Prostate gland (tissue), 2 donors: Measurements from ENCODE around the gene RNF14. TPM values are rescaled to one million over a fixed set of nuclear protein-coding genes. Genes with fewer than 3 reads are reported as not detected.
A peak's percentile ranks its signal among the peaks of the same experiment; 100 is the strongest.

ENCODE experiments used
- DNase-seq: peaks from one replicate; pipeline ENCODE4 v3.0.0-alpha.2; 2019; ENCODE audit warnings: low spot score
- H3K27ac ChIP-seq, 2 donors: fragments of 200-600 bp; sonication (generic); 2 replicates each; pipeline ENCODE4 v1.5.1; 2017 to 2019
- H3K27me3 ChIP-seq: fragments of 200-600 bp; sonication (generic); replicated peaks from 2 replicates; pipeline ENCODE4 v1.5.1; 2019; ENCODE audit not compliant: insufficient read depth
- H3K36me3 ChIP-seq, 2 donors: fragments of 200-600 bp; sonication (generic); 1 replicate in 1 of 2; 2 replicates in 1 of 2; pipeline versions ENCODE4 v1.5.1 to v1.8.1; 2017 to 2019
- H3K4me1 ChIP-seq: fragments of 200-600 bp; sonication (generic); replicated peaks from 2 replicates; pipeline ENCODE4 v1.5.1; 2019
- H3K4me3 ChIP-seq, 2 donors: fragments of 200-600 bp; sonication (generic); 2 replicates each; pipeline ENCODE4 v1.5.1; 2017 to 2019
- H3K9me3 ChIP-seq: fragments of 200-600 bp; sonication (generic); 2 replicates; pipeline ENCODE4 v1.5.1; 2017
- CTCF ChIP-seq, 4 experiments: fragments of 200-600 bp in 2 of 4; fragments of 450-650 bp in 2 of 4; sonication (generic) in 2 of 4; IDR thresholded peaks; 1 replicate in 3 of 4; 2 replicates in 1 of 4; pipeline ENCODE4 v1.5.1; 2016 to 2019; ENCODE audit warnings: antibody characterized with exemption in 4 of 4, mild to moderate bottlenecking in 2 of 4, moderate library complexity in 2 of 4
- POLR2A ChIP-seq: fragments of 450-650 bp; IDR thresholded peaks from one replicate; pipeline ENCODE4 v1.6.1; 2016; ENCODE audit warnings: antibody characterized with exemption, mild to moderate bottlenecking
- POLR2AphosphoS5 ChIP-seq: sonication (generic); formaldehyde crosslinking; IDR thresholded peaks from one replicate; pipeline ENCODE4 v1.6.1; 2017; ENCODE audit warnings: antibody characterized with exemption
- WGBS: methylation state at CpG from one replicate; pipeline ENCODE4 v1.1.5; 2018; 5-methylcytosine and 5-hydroxymethylcytosine counted together
- intact Hi-C: fragments of 100-400 bp; cut with DNase I; formaldehyde crosslinking; loops from one replicate; pipeline ENCODE4 v1.14.2; 2022
- total RNA-seq, 2 donors: library from RNA; depleted of rRNA; stranded (reverse); fragments of >200 nt; gene quantifications; one replicate each; pipeline ENCODE4 v1.1.0, GENCODE V29; 2016

The RNF14 gene
- total RNA-seq, 2 donors from 2014 or later = 40.8 to 66.9 TPM

- WGBS = under 1% methylated on average over 53 of the region's 53 CpGs
- H3K36me3 ChIP-seq = peaks cover 6 to 10% of the 10 kb centered on the region in 2 donors
- intact Hi-C loops = loop anchor here (2.0 kb wide), 1 partner anchor 45 kb away; the partner anchor contains the start of gene RNF14
- no peaks in the 10 kb centered on the region for H3K27me3 ChIP-seq
- H3K9me3 ChIP-seq = no peaks in the 10 kb centered on the region
- TF ChIP-seq POLR2A (peak; percentile 68), POLR2AphosphoS5 (peak; percentile 88), CTCF (IDR thresholded peaks at IDR 0.05) (peak in 2 of 4 experiments; percentile 13 to 22)
- DNase-seq = peak; percentile 90
- peak within 1 kb of the TSS; percentile 94 to 99 for H3K27ac ChIP-seq
- peak within 1 kb of the TSS; percentile 59 to 62 for H3K4me3 ChIP-seq
- no peaks in the 10 kb centered on the region for H3K4me1 ChIP-seq
Observed at GRCh38 chr5:141923448-141924313, 45.2 kb upstream of the RNF14 start, which contains the start of gene DELE1. Gene DELE1 (plus strand): TSS chr5:141923871. CDS start chr5:141923942, 71 bp downstream.

GRCh38 chr5:141926434-141926833 lies 42.5 kb upstream of the RNF14 start:
- Histone ChIP-seq H3K4me3 (no peak overlapping the region), H3K9me3 (no peaks in the 10 kb centered on the region), H3K27me3 (no peaks in the 10 kb centered on the region), H3K4me1 (no peaks in the 10 kb centered on the region), H3K27ac (no peak overlapping the region), H3K36me3 (peaks cover 10 to 16% of the 10 kb centered on the region in 2 donors)
- intact Hi-C loops = loop anchor here (5.0 kb wide), 1 partner anchor 74 kb away; no protein-coding TSS in a partner anchor
- no peak for TF ChIP-seq CTCF (IDR thresholded peaks at IDR 0.05)
- TF ChIP-seq POLR2AphosphoS5 = no peak
- TF ChIP-seq POLR2A = no peak
- WGBS = 78% methylated on average over 2 of the region's 2 CpGs
- DNase-seq = no peak

- 77% methylated on average over 8 of the region's 8 CpGs for WGBS
- Histone ChIP-seq H3K36me3 (peaks cover 10 to 16% of the 10 kb centered on the region in 2 donors), H3K4me1 (no peaks in the 10 kb centered on the region), H3K27me3 (no peaks in the 10 kb centered on the region), H3K9me3 (no peaks in the 10 kb centered on the region), H3K4me3 (no peak overlapping the region), H3K27ac (no peak overlapping the region)
- no peak for TF ChIP-seq POLR2A
- no peak for TF ChIP-seq CTCF (IDR thresholded peaks at IDR 0.05)
- no peak for TF ChIP-seq POLR2AphosphoS5
- intact Hi-C loops = loop anchor here (5.0 kb wide), 1 partner anchor 76 kb away; no protein-coding TSS in a partner anchor
- no peak for DNase-seq
Observed at GRCh38 chr5:141928051-141928450, 40.9 kb upstream of the RNF14 start.

GRCh38 chr5:141929398-141930058 lies 39.4 kb upstream of the RNF14 start:
- no peak overlapping the region for H3K4me3 ChIP-seq
- 91% methylated on average over 19 of the region's 19 CpGs for WGBS
- no peaks in the 10 kb centered on the region for H3K27me3 ChIP-seq
- no peak for DNase-seq
- no peaks in the 10 kb centered on the region for H3K9me3 ChIP-seq
- TF ChIP-seq POLR2AphosphoS5 (no peak), POLR2A (no peak), CTCF (IDR thresholded peaks at IDR 0.05) (no peak)
- H3K4me1 ChIP-seq = no peaks in the 10 kb centered on the region
- H3K27ac ChIP-seq = no peak overlapping the region
- peaks cover 14 to 16% of the 10 kb centered on the region in 2 donors for H3K36me3 ChIP-seq
- intact Hi-C loops = loop anchor here (5.0 kb wide), 1 partner anchor 77 kb away; no protein-coding TSS in a partner anchor
